ENCODE measurements around the gene HIRIP3. TPM values are rescaled to one million over a fixed set of nuclear protein-coding genes. Genes with fewer than 3 reads are reported as not detected.

HIRIP3 gene
- total RNA-seq, 1 donor, result 4.7 TPM

DNA sequence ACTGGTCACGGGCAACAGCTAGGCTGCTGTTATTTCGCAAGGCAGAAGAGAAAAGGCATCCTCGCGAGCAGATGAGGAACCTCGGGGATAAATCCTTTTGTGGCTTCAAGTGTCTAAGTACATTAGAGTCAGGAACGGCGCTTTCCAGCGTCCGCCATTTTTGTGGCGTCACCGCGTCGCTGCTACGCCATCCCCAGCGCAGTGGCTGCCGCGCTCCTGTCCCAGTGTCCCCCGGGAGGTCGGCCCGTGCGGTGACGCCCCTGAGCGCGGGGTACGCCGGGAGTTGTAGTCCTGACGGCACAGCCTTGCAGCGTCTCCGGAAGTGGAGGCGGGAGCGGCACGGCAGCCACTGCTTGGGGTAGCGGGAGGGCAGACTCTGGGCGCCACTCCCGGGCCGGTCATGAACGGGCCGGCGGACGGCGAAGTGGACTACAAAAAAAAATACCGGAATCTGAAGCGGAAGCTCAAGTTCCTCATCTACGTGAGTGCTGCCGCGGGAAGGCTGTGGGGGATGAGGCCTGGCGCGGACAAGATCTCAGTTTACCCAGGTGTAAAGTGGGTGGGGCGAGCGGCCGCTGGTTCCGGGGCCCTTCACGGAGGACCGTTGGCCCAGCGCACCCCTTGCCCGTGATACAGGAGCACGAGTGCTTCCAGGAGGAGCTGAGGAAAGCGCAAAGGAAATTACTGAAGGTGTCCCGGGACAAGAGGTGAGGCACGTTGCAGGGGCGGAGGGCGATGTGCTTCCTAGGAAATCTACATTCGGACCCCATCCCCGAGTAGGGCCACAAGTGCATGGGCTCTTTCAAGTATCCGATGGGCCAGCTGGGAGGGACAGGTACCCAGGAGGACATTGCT lies 721 bp upstream of the HIRIP3 start, which contains the start of gene INO80E:
Gene INO80E (plus strand): TSS at position 331 of the 855 bp plus-strand sequence. CDS start 70 bp downstream, at position 401.
- H3K4me3 ChIP-seq (ENCODE audit: low read depth, low read length), result peak within 1 kb of the TSS; percentile 96
- TF ChIP-seq, protein P1, sequence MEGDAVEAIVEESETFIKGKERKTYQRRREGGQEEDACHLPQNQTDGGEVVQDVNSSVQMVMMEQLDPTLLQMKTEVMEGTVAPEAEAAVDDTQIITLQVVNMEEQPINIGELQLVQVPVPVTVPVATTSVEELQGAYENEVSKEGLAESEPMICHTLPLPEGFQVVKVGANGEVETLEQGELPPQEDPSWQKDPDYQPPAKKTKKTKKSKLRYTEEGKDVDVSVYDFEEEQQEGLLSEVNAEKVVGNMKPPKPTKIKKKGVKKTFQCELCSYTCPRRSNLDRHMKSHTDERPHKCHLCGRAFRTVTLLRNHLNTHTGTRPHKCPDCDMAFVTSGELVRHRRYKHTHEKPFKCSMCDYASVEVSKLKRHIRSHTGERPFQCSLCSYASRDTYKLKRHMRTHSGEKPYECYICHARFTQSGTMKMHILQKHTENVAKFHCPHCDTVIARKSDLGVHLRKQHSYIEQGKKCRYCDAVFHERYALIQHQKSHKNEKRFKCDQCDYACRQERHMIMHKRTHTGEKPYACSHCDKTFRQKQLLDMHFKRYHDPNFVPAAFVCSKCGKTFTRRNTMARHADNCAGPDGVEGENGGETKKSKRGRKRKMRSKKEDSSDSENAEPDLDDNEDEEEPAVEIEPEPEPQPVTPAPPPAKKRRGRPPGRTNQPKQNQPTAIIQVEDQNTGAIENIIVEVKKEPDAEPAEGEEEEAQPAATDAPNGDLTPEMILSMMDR (IDR thresholded peaks at IDR 0.05; ENCODE audit: insufficient read depth, low read depth, low read length), result no peak
- DNase-seq (ENCODE audit: low read depth), result peak; percentile 95

DNA sequence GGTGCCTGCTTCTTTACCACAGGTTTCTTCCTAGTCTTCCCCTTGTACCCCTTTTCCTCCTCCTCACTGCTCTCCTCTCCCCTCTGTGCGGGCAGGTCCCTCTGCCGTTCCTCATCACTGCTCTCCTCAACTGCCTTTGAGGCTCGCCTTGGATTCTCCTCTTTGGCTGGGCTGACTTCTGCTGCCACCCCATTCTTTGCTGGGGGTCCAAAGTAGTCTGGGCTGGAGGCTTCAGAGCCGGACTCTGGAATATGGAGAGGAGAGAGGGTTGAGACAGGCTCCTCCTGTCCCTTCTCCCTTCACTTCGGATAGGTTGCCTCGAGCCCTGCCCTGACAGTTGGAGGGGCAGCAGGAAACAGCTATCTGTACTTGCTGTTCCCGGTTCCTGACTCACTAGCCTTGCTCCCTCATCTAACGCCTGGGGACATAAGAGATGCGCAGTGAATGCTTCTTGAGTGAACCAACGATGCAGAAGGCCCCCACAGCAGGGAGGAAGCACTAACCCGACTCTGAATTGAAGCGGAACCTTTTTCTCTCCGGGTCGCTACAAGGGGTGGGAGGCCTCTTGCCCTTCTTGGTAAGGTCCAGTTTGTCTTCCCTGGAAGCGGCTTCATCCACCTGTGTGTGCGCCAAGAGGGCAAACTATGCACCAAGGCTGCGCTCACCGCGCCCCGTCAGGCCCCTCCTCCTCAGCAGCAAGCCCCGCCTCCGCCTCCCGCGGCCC lies 655 bp downstream of the HIRIP3 start:
- peak overlapping the region; percentile 96 for H3K4me3 ChIP-seq (ENCODE audit: low read depth, low read length)

DNA sequence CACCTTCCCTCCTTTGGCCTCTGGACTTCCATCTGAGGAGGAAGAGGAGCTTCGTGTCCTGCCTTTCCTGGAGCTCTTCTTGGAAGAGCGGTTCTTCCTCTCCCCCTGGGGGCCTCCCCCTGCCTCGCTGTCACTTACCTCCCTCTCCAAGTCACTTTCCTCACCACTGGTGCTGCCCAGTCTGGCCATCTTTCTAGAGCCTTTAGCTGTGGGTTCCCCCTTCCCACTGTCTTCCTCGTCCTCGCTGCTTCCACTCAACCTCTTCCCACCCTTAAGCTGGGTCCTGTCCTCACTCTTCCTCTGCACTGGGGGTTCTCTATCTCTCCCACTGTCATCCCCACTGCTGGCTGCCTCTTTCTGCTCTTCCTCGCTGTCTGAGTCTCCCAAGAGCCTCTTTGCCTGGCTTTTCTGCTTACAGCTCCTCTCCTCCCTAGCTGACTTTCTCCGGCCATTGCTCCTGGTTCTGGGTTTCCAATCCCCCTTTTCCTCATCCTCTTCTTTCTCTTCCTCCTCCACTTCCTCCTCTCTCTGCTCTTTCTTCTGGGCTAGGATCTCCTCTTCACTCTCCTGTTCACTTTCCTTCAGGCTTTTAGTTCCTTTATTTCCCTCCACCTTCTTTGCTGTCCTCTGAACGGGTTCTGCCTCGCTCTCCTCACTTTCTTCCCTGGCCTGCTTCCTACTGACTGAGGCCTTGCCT lies 1.4 kb downstream of the HIRIP3 start:
- TF ChIP-seq, protein P1 (IDR thresholded peaks at IDR 0.05; ENCODE audit: insufficient read depth, low read depth, low read length), result no peak
- no peak overlapping the region for H3K4me3 ChIP-seq (ENCODE audit: low read depth, low read length)
- no peak for DNase-seq (ENCODE audit: low read depth)

More for the DNA sequence above, 655 bp downstream of the HIRIP3 start:
- TF ChIP-seq, protein P1 (IDR thresholded peaks at IDR 0.05; ENCODE audit: insufficient read depth, low read depth, low read length), result no peak
- DNase-seq (ENCODE audit: low read depth), result peak; percentile 41

DNA sequence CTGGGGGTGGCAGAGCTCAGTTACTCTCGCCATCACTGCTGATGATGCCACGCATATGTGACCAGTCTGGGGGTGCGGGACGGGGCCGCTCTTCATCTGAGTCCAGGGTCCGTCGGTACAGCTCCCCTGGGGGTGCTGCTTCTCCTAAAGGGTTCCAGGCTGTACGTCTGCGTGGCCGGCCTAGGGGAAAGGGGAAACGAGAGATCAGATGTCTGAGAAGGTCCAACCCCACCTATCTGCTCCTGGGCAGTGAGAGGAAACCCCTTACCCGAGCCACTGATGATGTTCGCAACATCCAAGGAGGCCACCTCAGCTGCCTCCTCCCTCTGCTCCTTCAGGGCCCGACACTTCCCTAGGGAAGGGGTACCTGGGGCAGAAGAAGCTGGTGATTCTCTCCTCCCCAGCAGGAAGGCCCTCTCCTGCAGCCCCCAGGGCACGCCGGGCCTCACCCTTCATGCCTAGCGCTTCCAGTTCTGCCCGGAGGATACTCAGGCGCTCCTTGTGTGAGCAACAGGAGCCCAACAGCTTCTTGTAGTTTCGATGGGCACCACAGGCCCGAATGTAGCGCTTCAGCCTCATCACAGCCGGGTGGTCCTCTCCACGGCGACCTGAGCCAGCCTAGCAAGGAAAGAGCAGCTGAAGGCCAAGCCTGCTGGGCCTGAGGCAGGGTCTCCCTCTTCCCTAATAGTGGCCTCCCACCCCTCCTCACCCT lies 2.1 kb downstream of the HIRIP3 start:
- TF ChIP-seq, protein P1 (IDR thresholded peaks at IDR 0.05; ENCODE audit: insufficient read depth, low read depth, low read length), result no peak
- no peak for DNase-seq (ENCODE audit: low read depth)
- H3K4me3 ChIP-seq (ENCODE audit: low read depth, low read length), result no peak overlapping the region

DNA sequence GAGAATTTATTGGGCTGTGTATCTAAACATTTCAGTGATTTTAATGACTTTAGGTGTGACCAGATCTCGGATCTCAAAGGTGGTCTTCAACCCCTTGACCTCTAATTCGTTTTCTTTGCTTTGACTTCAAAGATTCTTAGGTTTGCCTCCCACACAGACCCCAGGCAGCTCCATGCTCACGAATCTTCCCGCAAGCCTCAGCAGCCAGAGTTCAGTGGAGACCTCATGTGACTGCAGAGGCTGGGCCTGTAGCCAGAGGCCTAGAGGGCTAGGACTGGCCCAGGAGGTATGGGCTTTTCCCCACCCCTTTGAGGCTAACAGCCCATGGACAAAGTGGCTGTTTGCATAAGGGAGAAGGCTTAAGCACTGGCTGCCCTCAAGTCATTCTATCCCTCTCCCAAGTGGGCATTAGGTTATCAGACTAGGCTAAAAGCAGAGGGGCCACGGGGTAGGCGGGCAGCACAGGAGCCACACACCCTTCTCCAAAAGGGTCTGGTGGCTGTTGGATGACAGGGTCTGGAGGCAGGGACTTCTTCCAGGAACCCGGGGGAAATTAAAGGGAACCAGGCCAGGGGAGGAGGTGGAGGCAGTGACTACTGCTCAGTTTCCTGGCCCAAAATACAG lies 3.0 kb downstream of the HIRIP3 start:
- peak; percentile 48 for DNase-seq (ENCODE audit: low read depth)
- TF ChIP-seq, protein P1 (IDR thresholded peaks at IDR 0.05; ENCODE audit: insufficient read depth, low read depth, low read length), result no peak
- no peak overlapping the region for H3K4me3 ChIP-seq (ENCODE audit: low read depth, low read length)

DNA sequence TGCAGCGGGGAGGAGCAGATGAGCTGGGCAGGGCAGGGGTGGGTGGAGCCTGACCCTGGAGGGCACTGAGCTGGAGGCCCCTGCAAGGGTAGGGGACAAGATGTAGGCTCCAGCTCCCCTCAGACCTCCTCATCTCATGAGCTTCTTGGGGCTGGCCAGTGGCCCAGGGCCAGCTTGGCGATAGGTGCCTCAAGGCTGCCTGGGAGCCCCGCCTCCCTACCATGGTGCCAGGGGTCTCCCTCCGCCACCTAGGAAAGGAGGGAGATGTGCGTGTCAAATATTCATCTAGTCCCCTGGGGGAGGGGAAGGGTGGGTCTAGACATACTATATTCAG lies 3.9 kb downstream of the HIRIP3 start:
- H3K4me3 ChIP-seq (ENCODE audit: low read depth, low read length), result no peak overlapping the region
- no peak for DNase-seq (ENCODE audit: low read depth)
- TF ChIP-seq, protein P1 (IDR thresholded peaks at IDR 0.05; ENCODE audit: insufficient read depth, low read depth, low read length), result no peak

Measured in fibroblast of villous mesenchyme (primary cell).